KBM-7 (cell line): Measurements from ENCODE around the gene LRRC41.
A peak's percentile ranks its signal among the peaks of the same experiment; 100 is the strongest.
"Not testable (repeated sequence)": the region's sequence is repeated elsewhere in the genome, so short reads cannot be mapped to it uniquely, and the experiment has no call there.

ENCODE experiments used
- DNase-seq: peaks from one replicate; pipeline ENCODE4 v3.0.0-alpha.2; 2015
- in situ Hi-C: fragments of 300-500 bp; cut with MboI; formaldehyde crosslinking; loops from 2 replicates; pipeline ENCODE4 v1.14.3; 2020; ENCODE audit warnings: low sequenced_read_pairs, low pct_unique_long_range_greater_than_20kb, mixed read lengths

Gene LRRC41, protein sequence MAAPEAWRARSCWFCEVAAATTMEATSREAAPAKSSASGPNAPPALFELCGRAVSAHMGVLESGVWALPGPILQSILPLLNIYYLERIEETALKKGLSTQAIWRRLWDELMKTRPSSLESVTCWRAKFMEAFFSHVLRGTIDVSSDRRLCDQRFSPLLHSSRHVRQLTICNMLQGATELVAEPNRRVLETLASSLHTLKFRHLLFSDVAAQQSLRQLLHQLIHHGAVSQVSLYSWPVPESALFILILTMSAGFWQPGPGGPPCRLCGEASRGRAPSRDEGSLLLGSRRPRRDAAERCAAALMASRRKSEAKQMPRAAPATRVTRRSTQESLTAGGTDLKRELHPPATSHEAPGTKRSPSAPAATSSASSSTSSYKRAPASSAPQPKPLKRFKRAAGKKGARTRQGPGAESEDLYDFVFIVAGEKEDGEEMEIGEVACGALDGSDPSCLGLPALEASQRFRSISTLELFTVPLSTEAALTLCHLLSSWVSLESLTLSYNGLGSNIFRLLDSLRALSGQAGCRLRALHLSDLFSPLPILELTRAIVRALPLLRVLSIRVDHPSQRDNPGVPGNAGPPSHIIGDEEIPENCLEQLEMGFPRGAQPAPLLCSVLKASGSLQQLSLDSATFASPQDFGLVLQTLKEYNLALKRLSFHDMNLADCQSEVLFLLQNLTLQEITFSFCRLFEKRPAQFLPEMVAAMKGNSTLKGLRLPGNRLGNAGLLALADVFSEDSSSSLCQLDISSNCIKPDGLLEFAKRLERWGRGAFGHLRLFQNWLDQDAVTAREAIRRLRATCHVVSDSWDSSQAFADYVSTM

GRCh38 chr1:46303038-46303871 is at the start of gene LRRC41, which contains the start of gene UQCRH:
TSS of gene LRRC41 (minus strand) at chr1:46303616. CDS start at chr1:46303322, 294 bp downstream.
TSS of gene UQCRH (plus strand) at chr1:46303698. CDS start at chr1:46303767, 69 bp downstream.
- in situ Hi-C loops, result no loop called here
- DNase-seq, result peak; percentile 98

- in situ Hi-C loops, result no loop called here
- DNase-seq, result no peak
Measured at GRCh38 chr1:46352363-46352762, 48.9 kb upstream of the LRRC41 start.

DNA sequence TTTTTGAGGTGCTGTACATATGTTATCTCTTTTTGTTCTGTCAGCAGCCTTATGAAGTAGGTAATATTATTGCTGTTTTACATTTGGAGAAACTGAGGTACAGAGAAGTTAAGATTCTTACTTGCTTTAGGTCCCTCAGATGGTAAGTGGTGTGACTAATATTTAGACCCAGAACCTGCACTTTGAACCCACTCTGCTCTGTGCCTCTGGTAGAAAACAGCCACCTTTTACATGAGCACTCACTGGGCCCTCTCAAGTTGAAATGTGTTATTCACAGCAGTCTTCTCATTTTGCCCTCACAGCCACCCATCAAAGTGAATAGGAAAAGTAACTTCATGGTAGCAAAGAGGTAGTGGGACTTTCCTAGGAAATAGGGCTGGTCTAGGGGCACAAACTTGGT is 41.9 kb upstream of the LRRC41 start:
- in situ Hi-C loops, result no loop called here
- no peak for DNase-seq

DNA sequence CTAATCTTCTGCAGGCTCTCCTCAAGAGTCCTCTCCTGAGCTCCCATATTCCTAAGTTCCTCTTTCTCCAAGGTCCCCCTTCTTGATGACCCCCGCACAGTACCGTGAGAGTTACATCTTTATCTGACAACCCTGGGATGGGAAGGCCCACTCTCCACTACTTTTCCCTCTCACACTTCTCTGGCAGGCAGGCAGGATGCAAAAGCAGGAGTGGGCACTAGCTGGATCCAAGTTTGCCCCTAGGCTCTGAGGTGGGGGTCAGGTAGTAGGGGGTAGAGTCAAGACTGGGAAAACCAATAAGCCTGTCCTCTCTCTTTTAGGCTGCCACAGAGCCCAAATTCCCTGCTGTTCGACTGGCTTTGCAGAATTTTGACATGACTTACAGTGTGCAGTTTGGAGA is 41.1 kb upstream of the LRRC41 start:
- no peak for DNase-seq
- in situ Hi-C loops, result no loop called here

DNA sequence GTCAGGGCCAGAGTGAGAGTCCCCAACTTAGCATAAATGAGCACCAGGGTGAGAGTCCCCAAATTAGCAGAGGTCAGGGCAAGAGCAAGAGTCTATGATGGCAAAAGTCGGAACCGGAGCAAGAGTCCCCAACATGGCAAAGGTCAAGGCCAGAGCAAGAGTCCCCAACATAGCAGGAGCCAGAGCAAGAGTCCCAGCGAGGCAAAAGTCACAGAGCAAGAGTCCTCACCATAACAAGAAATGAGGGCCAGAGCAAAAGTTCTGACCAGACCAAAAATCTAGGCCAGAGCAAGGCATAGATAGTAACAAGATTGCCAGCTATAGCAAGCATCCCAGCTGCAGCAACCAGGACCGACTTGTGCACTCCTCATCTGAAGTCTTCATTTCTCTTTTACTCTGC is 40.3 kb upstream of the LRRC41 start:
- no peak for DNase-seq
- in situ Hi-C loops, result no loop called here

GRCh38 chr1:46343351-46343695 is 39.9 kb upstream of the LRRC41 start:
- in situ Hi-C loops, result no loop called here
- DNase-seq, result no peak

DNA sequence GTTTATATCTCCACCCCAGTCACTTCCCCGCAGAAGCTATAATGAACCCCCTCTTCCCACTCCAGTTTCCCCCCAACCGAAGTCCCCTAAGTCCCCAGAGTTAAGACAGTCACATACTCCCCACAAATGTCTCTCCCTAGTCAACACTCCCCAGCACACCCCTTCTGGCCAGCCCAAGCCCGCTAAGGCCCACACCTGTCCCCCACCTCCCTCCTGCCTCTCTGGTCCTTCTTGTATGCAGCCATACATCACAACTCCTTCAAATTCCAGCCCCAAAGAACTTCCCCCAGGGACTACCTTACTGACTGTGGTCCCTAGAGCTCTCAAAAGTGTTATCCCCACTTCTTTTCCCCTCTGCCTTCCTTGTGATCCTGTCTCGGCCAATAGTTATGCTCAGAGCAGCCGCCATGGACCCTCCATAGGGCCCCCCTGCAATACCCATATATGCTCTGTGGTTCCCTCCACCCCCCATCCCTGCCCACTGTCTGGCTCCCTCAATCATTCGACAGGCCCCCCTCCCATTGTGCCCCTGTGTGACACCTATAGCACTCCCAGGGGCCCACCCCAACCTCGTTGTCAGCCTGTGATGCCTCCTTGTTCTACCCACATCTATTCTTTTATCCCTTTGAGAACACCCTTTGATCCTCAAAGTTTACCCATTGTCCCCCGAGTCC is 39.4 kb upstream of the LRRC41 start:
- in situ Hi-C loops, result no loop called here

GRCh38 chr1:46342084-46342656 is 38.8 kb upstream of the LRRC41 start:
- DNase-seq, result peak; percentile 42

More for the DNA sequence above, 39.4 kb upstream of the LRRC41 start:
- no peak for DNase-seq

DNA sequence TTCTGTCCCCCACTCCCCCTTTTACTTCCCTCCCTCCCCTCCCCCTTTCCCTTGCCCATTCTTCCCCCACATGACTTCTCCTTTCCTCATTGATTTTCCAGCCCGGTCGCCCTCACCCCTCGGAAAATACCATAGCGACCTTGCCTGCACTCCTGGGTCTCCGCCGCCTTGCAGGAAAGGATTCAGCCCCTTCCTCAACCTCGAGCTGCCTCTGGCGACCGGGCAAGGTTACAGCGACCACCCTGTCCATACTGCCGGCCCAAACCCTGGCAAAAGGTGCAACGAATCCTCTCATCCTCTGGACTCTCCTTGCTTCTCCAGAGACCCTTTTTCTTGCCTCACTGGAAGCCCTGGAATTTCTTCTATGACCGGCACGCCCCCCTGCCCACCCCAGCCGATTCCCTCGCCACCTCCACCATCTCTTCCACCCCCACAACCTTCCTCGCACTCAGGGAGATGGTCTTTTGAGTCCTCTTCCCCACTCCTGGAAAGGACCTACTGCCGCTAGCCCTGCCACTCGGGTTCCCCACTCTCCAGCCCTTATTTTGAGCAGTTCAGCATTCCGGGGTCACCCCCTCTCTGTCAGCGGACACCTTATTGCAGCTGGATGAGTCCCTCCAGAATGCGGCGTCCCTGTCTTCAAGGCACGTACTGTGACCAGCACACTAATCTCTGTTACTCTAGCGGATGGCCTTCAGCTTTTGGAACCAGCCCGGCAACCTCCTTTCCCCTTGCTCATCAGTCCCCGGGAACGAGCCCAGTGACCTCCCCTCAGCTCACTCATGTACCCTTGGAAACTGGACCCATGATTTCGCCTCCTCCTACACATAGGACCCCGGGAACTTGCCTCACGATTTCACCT is 38.0 kb upstream of the LRRC41 start:
- DNase-seq, result no peak

More at GRCh38 chr1:46342084-46342656, 38.8 kb upstream of the LRRC41 start:
- in situ Hi-C loops, result no loop called here

GRCh38 chr1:46340404-46341221 is 37.2 kb upstream of the LRRC41 start, which contains the start of gene NSUN4:
TSS of gene NSUN4 (plus strand) at chr1:46340807. CDS start at chr1:46340827, 20 bp downstream.
- in situ Hi-C loops, result no loop called here

More for the DNA sequence above, 38.0 kb upstream of the LRRC41 start:
- in situ Hi-C loops, result no loop called here

DNA sequence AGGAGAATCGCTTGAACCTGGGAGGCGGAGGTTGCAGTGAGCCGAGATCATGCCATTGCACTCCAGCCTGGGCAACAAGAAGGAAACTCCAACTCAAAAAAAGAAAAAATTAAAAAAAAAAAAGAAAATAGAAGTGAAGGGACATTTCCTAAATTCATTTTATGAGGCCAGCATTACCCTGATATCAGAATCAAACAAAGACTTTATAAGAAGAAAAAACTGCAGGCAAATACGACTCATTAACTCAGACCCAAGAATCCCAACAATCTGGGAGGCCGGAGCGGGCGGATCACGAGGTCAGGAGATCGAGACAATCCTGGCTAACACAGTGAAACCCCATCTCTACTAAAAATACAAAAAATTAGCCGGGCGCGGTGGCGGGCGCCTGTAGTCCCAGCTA is 34.0 kb upstream of the LRRC41 start:
- DNase-seq, in situ Hi-C loops: not testable (repeated sequence)

More at GRCh38 chr1:46340404-46341221, 37.2 kb upstream of the LRRC41 start, which contains the start of gene NSUN4:
- peak; percentile 96 for DNase-seq

- in situ Hi-C loops, result no loop called here
- DNase-seq, result no peak
Measured at GRCh38 chr1:46335081-46335480, 31.7 kb upstream of the LRRC41 start.

GRCh38 chr1:46334030-46334384 is 30.6 kb upstream of the LRRC41 start:
- in situ Hi-C loops, result no loop called here

GRCh38 chr1:46333300-46334029 is 30.0 kb upstream of the LRRC41 start:
- in situ Hi-C loops, result no loop called here
- peak; percentile 79 for DNase-seq

More at GRCh38 chr1:46334030-46334384, 30.6 kb upstream of the LRRC41 start:
- no peak for DNase-seq

GRCh38 chr1:46331786-46332540 is 28.5 kb upstream of the LRRC41 start:
- DNase-seq, in situ Hi-C loops: not testable (repeated sequence)
